ENCODE measurements around the gene TAS2R30. TPM values are rescaled to one million over a fixed set of nuclear protein-coding genes. Genes with fewer than 3 reads are reported as not detected.

TAS2R30 gene
- total RNA-seq, 1 experiment from 2014 or later: 3.7 TPM

GRCh38 chr12:11154400-11154925, 20.0 kb upstream of the TAS2R30 start:
- Histone ChIP-seq H3K4me3 (ENCODE audit: low read depth, low read length, poor library complexity, severe bottlenecking) (no peak overlapping the region), H3K36me3 (ENCODE audit: insufficient read depth, low read length, poor library complexity, severe bottlenecking) (peaks cover 6% of the 10 kb centered on the region), H3K27ac (ENCODE audit: low read depth, low read length, poor library complexity, severe bottlenecking) (no peak overlapping the region), H3K4me1 (ENCODE audit: insufficient read depth, low read length, poor library complexity, severe bottlenecking) (no peaks in the 10 kb centered on the region), H3K27me3 (replicated peaks; ENCODE audit: insufficient read depth, low read depth, low read length, poor library complexity) (no peaks in the 10 kb centered on the region), H3K9me3 (ENCODE audit: low read depth, low read length, poor library complexity, severe bottlenecking) (peaks cover 38% of the 10 kb centered on the region)
- DNase-seq (ENCODE audit: low spot score): no peak
- intact Hi-C loops (cut with micrococcal nuclease; ENCODE audit: unreplicated experiment): no loop called here
- ChIA-PET POLR2A (ENCODE audit: low non-redundant PET) (no interaction called here), CTCF (no interaction called here)
- no TSS peak for BruUV-seq (replicated peaks)
- TF ChIP-seq, protein P1, sequence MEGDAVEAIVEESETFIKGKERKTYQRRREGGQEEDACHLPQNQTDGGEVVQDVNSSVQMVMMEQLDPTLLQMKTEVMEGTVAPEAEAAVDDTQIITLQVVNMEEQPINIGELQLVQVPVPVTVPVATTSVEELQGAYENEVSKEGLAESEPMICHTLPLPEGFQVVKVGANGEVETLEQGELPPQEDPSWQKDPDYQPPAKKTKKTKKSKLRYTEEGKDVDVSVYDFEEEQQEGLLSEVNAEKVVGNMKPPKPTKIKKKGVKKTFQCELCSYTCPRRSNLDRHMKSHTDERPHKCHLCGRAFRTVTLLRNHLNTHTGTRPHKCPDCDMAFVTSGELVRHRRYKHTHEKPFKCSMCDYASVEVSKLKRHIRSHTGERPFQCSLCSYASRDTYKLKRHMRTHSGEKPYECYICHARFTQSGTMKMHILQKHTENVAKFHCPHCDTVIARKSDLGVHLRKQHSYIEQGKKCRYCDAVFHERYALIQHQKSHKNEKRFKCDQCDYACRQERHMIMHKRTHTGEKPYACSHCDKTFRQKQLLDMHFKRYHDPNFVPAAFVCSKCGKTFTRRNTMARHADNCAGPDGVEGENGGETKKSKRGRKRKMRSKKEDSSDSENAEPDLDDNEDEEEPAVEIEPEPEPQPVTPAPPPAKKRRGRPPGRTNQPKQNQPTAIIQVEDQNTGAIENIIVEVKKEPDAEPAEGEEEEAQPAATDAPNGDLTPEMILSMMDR (conservative IDR thresholded peaks at IDR 0.05; ENCODE audit: low read depth, low read length): no peak
- no peak for TF ChIP-seq EZH2 (IDR thresholded peaks at IDR 0.05; ENCODE audit: borderline replicate concordance, low read depth, low read length, poor library complexity, severe bottlenecking)

DNA sequence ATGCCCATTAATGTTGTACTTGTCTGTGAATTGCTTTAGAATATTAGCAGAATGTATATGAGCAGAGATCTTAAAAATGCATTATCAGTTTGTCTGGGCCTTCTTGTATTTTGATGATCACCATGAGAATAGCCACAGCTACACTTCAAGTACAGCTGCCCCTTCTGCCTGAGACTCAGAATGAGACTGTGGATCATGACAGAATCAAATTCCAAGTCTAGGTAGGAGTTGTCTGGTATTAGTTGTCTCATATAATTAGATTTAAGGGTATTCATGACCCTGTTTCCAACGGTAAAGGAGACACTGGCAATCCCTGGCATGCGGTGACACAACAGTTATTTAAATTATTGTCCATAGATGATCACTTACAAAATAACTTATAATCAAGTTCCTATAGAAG, 18.3 kb upstream of the TAS2R30 start:
- POLR2A ChIA-PET (ENCODE audit: low non-redundant PET): no interaction called here
- Histone ChIP-seq H3K9me3 (ENCODE audit: low read depth, low read length, poor library complexity, severe bottlenecking) (peaks cover 38% of the 10 kb centered on the region), H3K27ac (ENCODE audit: low read depth, low read length, poor library complexity, severe bottlenecking) (no peak overlapping the region), H3K36me3 (ENCODE audit: insufficient read depth, low read length, poor library complexity, severe bottlenecking) (peaks cover 2% of the 10 kb centered on the region), H3K4me1 (ENCODE audit: insufficient read depth, low read length, poor library complexity, severe bottlenecking) (no peaks in the 10 kb centered on the region), H3K27me3 (replicated peaks; ENCODE audit: insufficient read depth, low read depth, low read length, poor library complexity) (no peaks in the 10 kb centered on the region), H3K4me3 (ENCODE audit: low read depth, low read length, poor library complexity, severe bottlenecking) (no peak overlapping the region)
- TF ChIP-seq, protein P1 (conservative IDR thresholded peaks at IDR 0.05; ENCODE audit: low read depth, low read length): no peak
- TF ChIP-seq EZH2 (IDR thresholded peaks at IDR 0.05; ENCODE audit: borderline replicate concordance, low read depth, low read length, poor library complexity, severe bottlenecking): no peak
- CTCF ChIA-PET: no interaction called here
- no TSS peak for BruUV-seq (replicated peaks)
- intact Hi-C loops (cut with micrococcal nuclease; ENCODE audit: unreplicated experiment): no loop called here
- DNase-seq (ENCODE audit: low spot score): no peak

DNA sequence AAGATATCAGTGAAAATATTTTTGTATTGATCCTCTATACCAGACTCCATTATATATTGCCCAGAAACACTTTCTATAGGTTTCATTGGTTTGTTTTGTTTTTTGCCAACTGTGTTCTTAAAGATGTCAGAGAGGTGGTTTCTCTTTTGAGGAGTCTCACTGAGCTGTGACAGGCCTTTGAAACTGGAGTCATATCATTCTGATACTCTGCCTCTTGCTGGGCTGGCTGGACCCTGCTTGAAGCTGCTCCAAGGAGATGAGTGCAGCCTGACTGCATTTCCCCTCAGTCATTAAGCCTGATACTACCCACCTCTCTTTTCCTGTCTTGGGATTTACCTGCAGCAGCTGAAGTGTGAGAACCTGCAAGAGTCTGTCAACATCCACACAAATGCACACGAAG, 16.4 kb upstream of the TAS2R30 start:
- CTCF ChIA-PET: no interaction called here
- Histone ChIP-seq H3K27me3 (replicated peaks; ENCODE audit: insufficient read depth, low read depth, low read length, poor library complexity) (no peaks in the 10 kb centered on the region), H3K27ac (ENCODE audit: low read depth, low read length, poor library complexity, severe bottlenecking) (no peak overlapping the region), H3K9me3 (ENCODE audit: low read depth, low read length, poor library complexity, severe bottlenecking) (peaks cover 23% of the 10 kb centered on the region), H3K4me3 (ENCODE audit: low read depth, low read length, poor library complexity, severe bottlenecking) (no peak overlapping the region), H3K4me1 (ENCODE audit: insufficient read depth, low read length, poor library complexity, severe bottlenecking) (no peaks in the 10 kb centered on the region), H3K36me3 (ENCODE audit: insufficient read depth, low read length, poor library complexity, severe bottlenecking) (no peaks in the 10 kb centered on the region)
- intact Hi-C loops (cut with micrococcal nuclease; ENCODE audit: unreplicated experiment): no loop called here
- no peak for DNase-seq (ENCODE audit: low spot score)
- TF ChIP-seq EZH2 (IDR thresholded peaks at IDR 0.05; ENCODE audit: borderline replicate concordance, low read depth, low read length, poor library complexity, severe bottlenecking): no peak
- TF ChIP-seq, protein P1 (conservative IDR thresholded peaks at IDR 0.05; ENCODE audit: low read depth, low read length): no peak
- no TSS peak for BruUV-seq (replicated peaks)
- POLR2A ChIA-PET (ENCODE audit: low non-redundant PET): no interaction called here
